A549 (cell line): ENCODE measurements around the gene PTPRN2. TPM values are rescaled to one million over a fixed set of nuclear protein-coding genes. Genes with fewer than 3 reads are reported as not detected.

Experiments
- ATAC-seq, 2 experiments: fragments of 200-7000 bp in 1 of 2; fragments of >200 bp in 1 of 2; cut with Nextera tagmentation in 1 of 2; cut with Tn5 transposase in 1 of 2; 3 replicates each; pipeline versions ENCODE4 v1.8.0 to v1.9.1; 2018 to 2020; ENCODE audit warnings: mild to moderate bottlenecking in 1 of 2, moderate library complexity in 1 of 2
- CTCF ChIA-PET: fragments of 300-600 bp; sonication (Branson Sonifier 250); formaldehyde crosslinking; extraction: SDS; loops from one replicate; lab custom pipeline; 2021; ENCODE audit warnings: antibody characterized with exemption, inconsistent platforms; lab: Yijun Ruan, JAX
- POLR2A ChIA-PET: fragments of 350-600 bp; formaldehyde crosslinking; extraction: SDS; loops from one replicate; lab custom pipeline; 2021; ENCODE audit warnings: antibody characterized with exemption, inconsistent platforms; lab: Yijun Ruan, JAX
- DNase-seq, 2 experiments: peaks; one replicate each; pipeline versions ENCODE4 v3.0.0 to v3.0.0-alpha.2; 2011 to 2016; ENCODE audit warnings: low read depth in 1 of 2, low spot score in 1 of 2
- FAIRE-seq: peaks from 2 replicates; lab custom pipeline; 2011; peaks lifted over from hg19 to GRCh38; lab: Jason Lieb, UNC
- H3K27ac ChIP-seq, 2 experiments: fragments of >200 bp; sonication (Bioruptor Twin); formaldehyde crosslinking; 3 replicates each; pipeline ENCODE4 v1.5.1; 2016 to 2017
- H3K4me1 ChIP-seq: fragments of >200 bp; sonication (Bioruptor Twin); formaldehyde crosslinking; 3 replicates; pipeline ENCODE4 v1.6.1; 2016
- H3K4me2 ChIP-seq: fragments of >200 bp; sonication (Bioruptor Twin); formaldehyde crosslinking; 3 replicates; pipeline ENCODE4 v1.6.1; 2016
- H3K4me3 ChIP-seq: fragments of >200 bp; sonication (Bioruptor Twin); formaldehyde crosslinking; 3 replicates; pipeline ENCODE4 v1.5.1; 2016
- H3K9me3 ChIP-seq: fragments of >200 bp; sonication (Bioruptor Twin); formaldehyde crosslinking; 3 replicates; pipeline ENCODE4 v1.6.1; 2016
- BCL3 ChIP-seq: fragments of >200 bp; sonication (Bioruptor Twin); formaldehyde crosslinking; IDR thresholded peaks from 3 replicates; pipeline ENCODE4 v1.6.1; 2016
- BHLHE40 ChIP-seq: IDR thresholded peaks from 2 replicates; pipeline ENCODE4 v1.6.1; 2012; ENCODE audit warnings: low read depth, low read length, inconsistent platforms
- CBX2 ChIP-seq: fragments of 200-600 bp; sonication (generic); IDR thresholded peaks from 2 replicates; pipeline ENCODE4 v1.6.1; 2016; ENCODE audit warnings: low read depth, mild to moderate bottlenecking, borderline replicate concordance
- CHD2 ChIP-seq: fragments of 150-350 bp; IDR thresholded peaks from 2 replicates; pipeline ENCODE4 v1.6.1; 2014; ENCODE audit warnings: low read length; ENCODE audit not compliant: partially characterized antibody
- E2F6 ChIP-seq: IDR thresholded peaks from 2 replicates; pipeline ENCODE4 v1.6.1; 2012; ENCODE audit warnings: low read depth, borderline replicate concordance
- EHMT2 ChIP-seq: fragments of 200-600 bp; sonication (generic); IDR thresholded peaks from 2 replicates; pipeline ENCODE4 v1.6.1; 2016; ENCODE audit warnings: antibody characterized with exemption, low read depth, mild to moderate bottlenecking, moderate library complexity
- ELK1 ChIP-seq: fragments of 150-350 bp; IDR thresholded peaks from 2 replicates; pipeline ENCODE4 v1.6.1; 2014; ENCODE audit warnings: low read depth, mild to moderate bottlenecking, low read length
- EP300 ChIP-seq, 2 experiments: fragments of >200 bp; sonication (Bioruptor Twin); formaldehyde crosslinking; IDR thresholded peaks; 2 replicates in 1 of 2; 3 replicates in 1 of 2; pipeline ENCODE4 v1.6.1; 2016 to 2017
- FOSL2 ChIP-seq, 2 experiments: fragments of 450-650 bp in 1 of 2; fragments of >200 bp in 1 of 2; sonication (Bioruptor Twin) in 1 of 2; formaldehyde crosslinking; IDR thresholded peaks; 2 replicates each; pipeline versions ENCODE4 v1.5.0 to v1.6.1; 2016 to 2020; ENCODE audit warnings: mild to moderate bottlenecking in 1 of 2, moderate library complexity in 1 of 2
- FOXS1 ChIP-seq: fragments of 250-450 bp; sonication (Bioruptor Pico); IDR thresholded peaks from 2 replicates; pipeline ENCODE4 v1.5.0; 2020; ENCODE audit warnings: mild to moderate bottlenecking, moderate library complexity
- GATA3 ChIP-seq: IDR thresholded peaks from 2 replicates; pipeline ENCODE4 v1.6.1; 2012; ENCODE audit warnings: borderline replicate concordance
- HES2 ChIP-seq: fragments of >200 bp; sonication (Bioruptor Twin); formaldehyde crosslinking; IDR thresholded peaks from 2 replicates; pipeline ENCODE4 v1.6.1; 2016
- HOXB5 ChIP-seq: fragments of 250-450 bp; sonication (Bioruptor Pico); IDR thresholded peaks from 2 replicates; pipeline ENCODE4 v1.5.0; 2020; ENCODE audit warnings: mild to moderate bottlenecking, moderate library complexity
- JUN ChIP-seq, 2 experiments: fragments of >200 bp; sonication (Bioruptor Twin); formaldehyde crosslinking; IDR thresholded peaks; 2 replicates in 1 of 2; 3 replicates in 1 of 2; pipeline ENCODE4 v1.6.1; 2016 to 2017
- JUNB ChIP-seq: fragments of >200 bp; sonication (Bioruptor Twin); formaldehyde crosslinking; IDR thresholded peaks from 2 replicates; pipeline ENCODE4 v1.6.1; 2016
- KDM1A ChIP-seq: fragments of 200-600 bp; sonication (generic); IDR thresholded peaks from 2 replicates; pipeline ENCODE4 v1.6.1; 2016; ENCODE audit warnings: low read depth, mild to moderate bottlenecking
- MAX ChIP-seq: IDR thresholded peaks from 2 replicates; pipeline ENCODE4 v1.6.1; 2012
- MAZ ChIP-seq: fragments of 150-350 bp; IDR thresholded peaks from 2 replicates; pipeline ENCODE4 v1.6.1; 2014; ENCODE audit warnings: antibody characterized with exemption, low read depth, low read length, borderline replicate concordance
- NPAS2 ChIP-seq: fragments of 250-450 bp; sonication (Bioruptor Pico); IDR thresholded peaks from 2 replicates; pipeline ENCODE4 v1.8.0; 2022; ENCODE audit warnings: mild to moderate bottlenecking, moderate library complexity, borderline replicate concordance
- PHF8 ChIP-seq: fragments of 200-600 bp; sonication (generic); IDR thresholded peaks from 2 replicates; pipeline ENCODE4 v1.6.1; 2016; ENCODE audit warnings: low read depth, mild to moderate bottlenecking, antibody characterized with exemption, moderate library complexity, borderline replicate concordance
- POLR2A ChIP-seq: IDR thresholded peaks from 2 replicates; pipeline ENCODE4 v1.6.1; 2012; ENCODE audit warnings: mild to moderate bottlenecking, low read length
- RFX5 ChIP-seq: fragments of 450-650 bp; IDR thresholded peaks from 2 replicates; pipeline ENCODE4 v1.7.1; 2014; ENCODE audit warnings: antibody characterized with exemption, mild to moderate bottlenecking, moderate library complexity
- RNF2 ChIP-seq: fragments of 200-600 bp; sonication (generic); IDR thresholded peaks from 2 replicates; pipeline ENCODE4 v1.6.1; 2016; ENCODE audit warnings: low read depth, mild to moderate bottlenecking, antibody characterized with exemption, moderate library complexity, borderline replicate concordance
- SMC3 ChIP-seq: fragments of >200 bp; sonication (Bioruptor Twin); formaldehyde crosslinking; IDR thresholded peaks from 3 replicates; pipeline ENCODE4 v1.6.1; 2018; ENCODE audit warnings: inconsistent platforms
- SREBF2 ChIP-seq: fragments of 450-650 bp; IDR thresholded peaks from 2 replicates; pipeline ENCODE4 v1.6.1; 2014; ENCODE audit warnings: mild to moderate bottlenecking, moderate library complexity
- WGBS: methylation state at CpG from one replicate; pipeline ENCODE4 v1.1.6; 2017; ENCODE audit errors: missing lambda C conversion rate; 5-methylcytosine and 5-hydroxymethylcytosine counted together
- polyA plus RNA-seq, 4 experiments: library from polyadenylated mRNA; depleted of rRNA in 3 of 4; stranded (reverse); fragments of >200 nt; fragmentation: RNase III in 1 of 4; extraction: RNeasy Plus Mini Kit Qiagen cat#74134 plus additional on column Dnase treatment in 1 of 4; gene quantifications; 2 replicates in 3 of 4; 3 replicates in 1 of 4; pipeline ENCODE4 v1.2.3, GENCODE V29; 2011 to 2017

PTPRN2 gene
- polyA plus RNA-seq, 2 of the 4 experiments (the other 2 are of a cell fraction): 0.41 to 1.2 TPM

GRCh38 chr7:158285383-158285770, 302.2 kb downstream of the PTPRN2 start:
- no peak overlapping the region for H3K4me2 ChIP-seq
- WGBS: 55% methylated on average over 9 of the region's 9 CpGs
- CTCF ChIA-PET: no interaction called here

GRCh38 chr7:158284617-158285382, 302.8 kb downstream of the PTPRN2 start:
- TF ChIP-seq FOSL2 (IDR thresholded peaks at IDR 0.05) (no peak), FOSL2 (CRISPR knock-in tag; IDR thresholded peaks at IDR 0.05) (no peak), MAX (no peak), E2F6 (no peak), ELK1 (no peak), BHLHE40 (no peak), KDM1A (no peak), HES2 (no peak), SREBF2 (no peak), HOXB5 (CRISPR knock-in tag) (no peak), SMC3 (no peak), GATA3 (no peak), NPAS2 (CRISPR knock-in tag) (no peak), EHMT2 (no peak)
- ATAC-seq (no peak), DNase-seq (no peak), FAIRE-seq (no peak)
- 23% methylated on average over 18 of the region's 18 CpGs for WGBS
- H3K27ac ChIP-seq: no peak overlapping the region
- no peak overlapping the region for H3K4me3 ChIP-seq
- ChIA-PET CTCF (no interaction called here), POLR2A (no interaction called here)
- H3K4me2 ChIP-seq: no peak overlapping the region
- no peaks in the 10 kb centered on the region for H3K4me1 ChIP-seq
- peaks cover 7% of the 10 kb centered on the region; the same call in 1 of the 3 replicates for H3K9me3 ChIP-seq

More at GRCh38 chr7:158285383-158285770, 302.2 kb downstream of the PTPRN2 start:
- no peak overlapping the region for H3K27ac ChIP-seq
- no peaks in the 10 kb centered on the region for H3K4me1 ChIP-seq
- FAIRE-seq (no peak), ATAC-seq (no peak), DNase-seq (no peak)
- POLR2A ChIA-PET: no interaction called here
- H3K4me3 ChIP-seq: no peak overlapping the region
- H3K9me3 ChIP-seq: peaks cover 7% of the 10 kb centered on the region; the same call in 2 of the 3 replicates
- TF ChIP-seq ELK1 (no peak), JUNB (no peak), CHD2 (no peak), POLR2A (no peak), RNF2 (no peak), EP300 (IDR thresholded peaks at IDR 0.05) (no peak), CBX2 (no peak), HOXB5 (CRISPR knock-in tag) (no peak), MAX (no peak), EHMT2 (no peak), HES2 (no peak), BCL3 (no peak), MAZ (no peak), PHF8 (no peak), RFX5 (no peak), JUN (IDR thresholded peaks at IDR 0.05) (no peak), KDM1A (no peak), FOXS1 (CRISPR knock-in tag) (no peak)
